ENCODE measurements around the gene BSG. TPM values are rescaled to one million over a fixed set of nuclear protein-coding genes. Genes with fewer than 3 reads are reported as not detected.

BSG gene
- total and polyA plus RNA-seq, 10 of the 15 experiments (the other 5 are each of a cell fraction or from before 2014, with no cell fraction given): 2.8 to 297 (median 199) TPM

DNA sequence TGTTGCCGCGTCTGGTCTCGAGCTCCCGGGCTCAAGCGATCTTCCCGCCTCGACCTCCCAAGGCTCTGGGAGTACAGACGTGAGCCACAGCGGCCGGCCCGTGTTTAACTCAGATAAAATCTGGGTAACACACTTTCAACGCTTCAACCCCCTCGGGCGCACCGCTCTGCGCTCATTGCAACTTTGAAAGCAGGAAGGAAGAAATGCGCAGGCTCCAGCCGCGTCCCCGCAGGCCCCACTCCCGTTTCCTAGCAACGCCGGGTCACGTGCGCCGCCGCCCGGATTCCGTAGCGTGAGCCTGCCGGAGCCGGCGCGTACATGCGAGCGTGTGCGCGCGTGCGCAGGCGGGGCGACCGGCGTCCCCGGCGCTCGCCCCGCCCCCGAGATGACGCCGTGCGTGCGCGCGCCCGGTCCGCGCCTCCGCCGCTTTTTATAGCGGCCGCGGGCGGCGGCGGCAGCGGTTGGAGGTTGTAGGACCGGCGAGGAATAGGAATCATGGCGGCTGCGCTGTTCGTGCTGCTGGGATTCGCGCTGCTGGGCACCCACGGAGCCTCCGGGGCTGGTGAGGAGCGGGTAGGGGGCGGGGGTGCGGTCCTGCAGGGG lies at the start of gene BSG (continued):
- TF ChIP-seq KLF5 (IDR thresholded peaks at IDR 0.05; ENCODE audit: partially characterized antibody) (peak; percentile 58), SPI1 (IDR thresholded peaks at IDR 0.05; ENCODE audit: borderline replicate concordance, insufficient read depth, low read depth, low read length) (no peak), MAX (IDR thresholded peaks at IDR 0.05; ENCODE audit: low read depth, low read length) (peak; percentile 99), CBX5 (IDR thresholded peaks at IDR 0.05; ENCODE audit: low read depth) (no peak), TCF7 (IDR thresholded peaks at IDR 0.05; ENCODE audit: borderline replicate concordance) (no peak), ZNF384 (IDR thresholded peaks at IDR 0.05; ENCODE audit: borderline replicate concordance, low read depth, low read length) (peak; percentile 47; the same call in 1 of the 2 replicates), ZNF274 (IDR thresholded peaks at IDR 0.05; ENCODE audit: insufficient read depth, insufficient read length) (no peak), PKNOX1 (IDR thresholded peaks at IDR 0.05) (no peak), ZBTB11 (CRISPR knock-in tag; IDR thresholded peaks at IDR 0.05) (no peak), BACH1 (IDR thresholded peaks at IDR 0.05; ENCODE audit: borderline replicate concordance) (peak; percentile 92), NFXL1 (IDR thresholded peaks at IDR 0.05; ENCODE audit: borderline replicate concordance) (no peak)
- TF ChIP-seq, protein P1, sequence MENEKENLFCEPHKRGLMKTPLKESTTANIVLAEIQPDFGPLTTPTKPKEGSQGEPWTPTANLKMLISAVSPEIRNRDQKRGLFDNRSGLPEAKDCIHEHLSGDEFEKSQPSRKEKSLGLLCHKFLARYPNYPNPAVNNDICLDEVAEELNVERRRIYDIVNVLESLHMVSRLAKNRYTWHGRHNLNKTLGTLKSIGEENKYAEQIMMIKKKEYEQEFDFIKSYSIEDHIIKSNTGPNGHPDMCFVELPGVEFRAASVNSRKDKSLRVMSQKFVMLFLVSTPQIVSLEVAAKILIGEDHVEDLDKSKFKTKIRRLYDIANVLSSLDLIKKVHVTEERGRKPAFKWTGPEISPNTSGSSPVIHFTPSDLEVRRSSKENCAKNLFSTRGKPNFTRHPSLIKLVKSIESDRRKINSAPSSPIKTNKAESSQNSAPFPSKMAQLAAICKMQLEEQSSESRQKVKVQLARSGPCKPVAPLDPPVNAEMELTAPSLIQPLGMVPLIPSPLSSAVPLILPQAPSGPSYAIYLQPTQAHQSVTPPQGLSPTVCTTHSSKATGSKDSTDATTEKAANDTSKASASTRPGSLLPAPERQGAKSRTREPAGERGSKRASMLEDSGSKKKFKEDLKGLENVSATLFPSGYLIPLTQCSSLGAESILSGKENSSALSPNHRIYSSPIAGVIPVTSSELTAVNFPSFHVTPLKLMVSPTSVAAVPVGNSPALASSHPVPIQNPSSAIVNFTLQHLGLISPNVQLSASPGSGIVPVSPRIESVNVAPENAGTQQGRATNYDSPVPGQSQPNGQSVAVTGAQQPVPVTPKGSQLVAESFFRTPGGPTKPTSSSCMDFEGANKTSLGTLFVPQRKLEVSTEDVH (IDR thresholded peaks at IDR 0.05; ENCODE audit: low read depth, partially characterized antibody): no peak
- TF ChIP-seq, protein P2, sequence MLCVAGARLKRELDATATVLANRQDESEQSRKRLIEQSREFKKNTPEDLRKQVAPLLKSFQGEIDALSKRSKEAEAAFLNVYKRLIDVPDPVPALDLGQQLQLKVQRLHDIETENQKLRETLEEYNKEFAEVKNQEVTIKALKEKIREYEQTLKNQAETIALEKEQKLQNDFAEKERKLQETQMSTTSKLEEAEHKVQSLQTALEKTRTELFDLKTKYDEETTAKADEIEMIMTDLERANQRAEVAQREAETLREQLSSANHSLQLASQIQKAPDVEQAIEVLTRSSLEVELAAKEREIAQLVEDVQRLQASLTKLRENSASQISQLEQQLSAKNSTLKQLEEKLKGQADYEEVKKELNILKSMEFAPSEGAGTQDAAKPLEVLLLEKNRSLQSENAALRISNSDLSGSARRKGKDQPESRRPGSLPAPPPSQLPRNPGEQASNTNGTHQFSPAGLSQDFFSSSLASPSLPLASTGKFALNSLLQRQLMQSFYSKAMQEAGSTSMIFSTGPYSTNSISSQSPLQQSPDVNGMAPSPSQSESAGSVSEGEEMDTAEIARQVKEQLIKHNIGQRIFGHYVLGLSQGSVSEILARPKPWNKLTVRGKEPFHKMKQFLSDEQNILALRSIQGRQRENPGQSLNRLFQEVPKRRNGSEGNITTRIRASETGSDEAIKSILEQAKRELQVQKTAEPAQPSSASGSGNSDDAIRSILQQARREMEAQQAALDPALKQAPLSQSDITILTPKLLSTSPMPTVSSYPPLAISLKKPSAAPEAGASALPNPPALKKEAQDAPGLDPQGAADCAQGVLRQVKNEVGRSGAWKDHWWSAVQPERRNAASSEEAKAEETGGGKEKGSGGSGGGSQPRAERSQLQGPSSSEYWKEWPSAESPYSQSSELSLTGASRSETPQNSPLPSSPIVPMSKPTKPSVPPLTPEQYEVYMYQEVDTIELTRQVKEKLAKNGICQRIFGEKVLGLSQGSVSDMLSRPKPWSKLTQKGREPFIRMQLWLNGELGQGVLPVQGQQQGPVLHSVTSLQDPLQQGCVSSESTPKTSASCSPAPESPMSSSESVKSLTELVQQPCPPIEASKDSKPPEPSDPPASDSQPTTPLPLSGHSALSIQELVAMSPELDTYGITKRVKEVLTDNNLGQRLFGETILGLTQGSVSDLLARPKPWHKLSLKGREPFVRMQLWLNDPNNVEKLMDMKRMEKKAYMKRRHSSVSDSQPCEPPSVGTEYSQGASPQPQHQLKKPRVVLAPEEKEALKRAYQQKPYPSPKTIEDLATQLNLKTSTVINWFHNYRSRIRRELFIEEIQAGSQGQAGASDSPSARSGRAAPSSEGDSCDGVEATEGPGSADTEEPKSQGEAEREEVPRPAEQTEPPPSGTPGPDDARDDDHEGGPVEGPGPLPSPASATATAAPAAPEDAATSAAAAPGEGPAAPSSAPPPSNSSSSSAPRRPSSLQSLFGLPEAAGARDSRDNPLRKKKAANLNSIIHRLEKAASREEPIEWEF (IDR thresholded peaks at IDR 0.05; ENCODE audit: insufficient replicate concordance, low read depth, low read length): no peak
